Ishikawa (cell line): ENCODE results near the gene DCC.

Source experiments
- CEBPB ChIP-seq: IDR thresholded peaks from 2 replicates; pipeline ENCODE4 v1.6.1; 2012
- CREB1 ChIP-seq: IDR thresholded peaks from 2 replicates; pipeline ENCODE4 v1.6.1; 2012; ENCODE audit warnings: low read depth
- EGR1 ChIP-seq: IDR thresholded peaks from 2 replicates; pipeline ENCODE4 v1.6.1; 2012
- EP300 ChIP-seq: IDR thresholded peaks from 2 replicates; pipeline ENCODE4 v1.6.1; 2012; ENCODE audit warnings: borderline replicate concordance
- FOXM1 ChIP-seq: IDR thresholded peaks from 2 replicates; pipeline ENCODE4 v1.6.1; 2012; ENCODE audit warnings: low read depth, borderline replicate concordance
- NFIC ChIP-seq: IDR thresholded peaks from 2 replicates; pipeline ENCODE4 v1.6.1; 2012
- RAD21 ChIP-seq: IDR thresholded peaks from 2 replicates; pipeline ENCODE4 v1.6.1; 2012; ENCODE audit warnings: low read depth
- TAF1 ChIP-seq: IDR thresholded peaks from 2 replicates; pipeline ENCODE4 v1.6.1; 2012; ENCODE audit warnings: low read depth, mild to moderate bottlenecking
- TCF12 ChIP-seq: IDR thresholded peaks from 2 replicates; pipeline ENCODE4 v1.6.1; 2012; ENCODE audit warnings: low read depth
- YY1 ChIP-seq: IDR thresholded peaks from 2 replicates; pipeline ENCODE4 v1.6.1; 2012; ENCODE audit warnings: low read depth
- ZBTB7A ChIP-seq: IDR thresholded peaks from 2 replicates; pipeline ENCODE4 v1.6.1; 2012; ENCODE audit warnings: low read depth
- TF ChIP-seq, protein P1 (sequence below): IDR thresholded peaks from 2 replicates; pipeline ENCODE4 v1.6.1; 2012
- TF ChIP-seq, protein P2 (sequence below): IDR thresholded peaks from 2 replicates; pipeline ENCODE4 v1.6.1; 2012; ENCODE audit warnings: low read depth, mild to moderate bottlenecking
- TF ChIP-seq, protein P3 (sequence below): IDR thresholded peaks from 2 replicates; pipeline ENCODE4 v1.6.1; 2012

DNA sequence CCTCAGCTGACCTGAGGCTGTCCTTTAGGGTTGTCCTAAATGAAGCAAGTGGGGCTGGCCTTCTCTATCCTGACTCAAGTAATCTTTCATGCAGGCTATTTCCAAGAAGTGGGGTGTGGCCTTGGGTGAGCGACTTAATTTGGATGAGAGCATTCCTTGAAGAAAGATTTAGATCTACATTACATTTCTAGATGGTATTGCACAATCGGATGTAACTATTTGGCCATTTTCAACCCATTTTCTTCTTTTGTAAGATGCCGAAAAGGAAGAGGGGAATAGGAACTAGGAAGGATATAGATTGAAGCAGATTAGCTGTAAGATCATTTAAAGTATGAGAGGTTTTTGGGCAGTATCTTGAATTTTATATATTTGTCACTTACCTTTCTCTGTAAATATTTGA lies 1138.2 kb downstream of the DCC start:
- TF ChIP-seq, protein P1, sequence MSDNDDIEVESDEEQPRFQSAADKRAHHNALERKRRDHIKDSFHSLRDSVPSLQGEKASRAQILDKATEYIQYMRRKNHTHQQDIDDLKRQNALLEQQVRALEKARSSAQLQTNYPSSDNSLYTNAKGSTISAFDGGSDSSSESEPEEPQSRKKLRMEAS, result no peak
- TF ChIP-seq, protein P2, sequence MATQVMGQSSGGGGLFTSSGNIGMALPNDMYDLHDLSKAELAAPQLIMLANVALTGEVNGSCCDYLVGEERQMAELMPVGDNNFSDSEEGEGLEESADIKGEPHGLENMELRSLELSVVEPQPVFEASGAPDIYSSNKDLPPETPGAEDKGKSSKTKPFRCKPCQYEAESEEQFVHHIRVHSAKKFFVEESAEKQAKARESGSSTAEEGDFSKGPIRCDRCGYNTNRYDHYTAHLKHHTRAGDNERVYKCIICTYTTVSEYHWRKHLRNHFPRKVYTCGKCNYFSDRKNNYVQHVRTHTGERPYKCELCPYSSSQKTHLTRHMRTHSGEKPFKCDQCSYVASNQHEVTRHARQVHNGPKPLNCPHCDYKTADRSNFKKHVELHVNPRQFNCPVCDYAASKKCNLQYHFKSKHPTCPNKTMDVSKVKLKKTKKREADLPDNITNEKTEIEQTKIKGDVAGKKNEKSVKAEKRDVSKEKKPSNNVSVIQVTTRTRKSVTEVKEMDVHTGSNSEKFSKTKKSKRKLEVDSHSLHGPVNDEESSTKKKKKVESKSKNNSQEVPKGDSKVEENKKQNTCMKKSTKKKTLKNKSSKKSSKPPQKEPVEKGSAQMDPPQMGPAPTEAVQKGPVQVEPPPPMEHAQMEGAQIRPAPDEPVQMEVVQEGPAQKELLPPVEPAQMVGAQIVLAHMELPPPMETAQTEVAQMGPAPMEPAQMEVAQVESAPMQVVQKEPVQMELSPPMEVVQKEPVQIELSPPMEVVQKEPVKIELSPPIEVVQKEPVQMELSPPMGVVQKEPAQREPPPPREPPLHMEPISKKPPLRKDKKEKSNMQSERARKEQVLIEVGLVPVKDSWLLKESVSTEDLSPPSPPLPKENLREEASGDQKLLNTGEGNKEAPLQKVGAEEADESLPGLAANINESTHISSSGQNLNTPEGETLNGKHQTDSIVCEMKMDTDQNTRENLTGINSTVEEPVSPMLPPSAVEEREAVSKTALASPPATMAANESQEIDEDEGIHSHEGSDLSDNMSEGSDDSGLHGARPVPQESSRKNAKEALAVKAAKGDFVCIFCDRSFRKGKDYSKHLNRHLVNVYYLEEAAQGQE, result no peak
- TF ChIP-seq ZBTB7A (no peak), EP300 (no peak), CEBPB (no peak), TAF1 (no peak), EGR1 (no peak), YY1 (no peak), NFIC (no peak), RAD21 (no peak), FOXM1 (no peak), TCF12 (no peak), CREB1 (no peak)
- TF ChIP-seq, protein P3, sequence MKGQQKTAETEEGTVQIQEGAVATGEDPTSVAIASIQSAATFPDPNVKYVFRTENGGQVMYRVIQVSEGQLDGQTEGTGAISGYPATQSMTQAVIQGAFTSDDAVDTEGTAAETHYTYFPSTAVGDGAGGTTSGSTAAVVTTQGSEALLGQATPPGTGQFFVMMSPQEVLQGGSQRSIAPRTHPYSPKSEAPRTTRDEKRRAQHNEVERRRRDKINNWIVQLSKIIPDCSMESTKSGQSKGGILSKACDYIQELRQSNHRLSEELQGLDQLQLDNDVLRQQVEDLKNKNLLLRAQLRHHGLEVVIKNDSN, result no peak
